HG03342 (cell line): ENCODE results near the gene FCRLA.
A peak's percentile ranks its signal among the peaks of the same experiment; 100 is the strongest.

Source experiments
- ATAC-seq: cut with Tn5 transposase; IDR thresholded peaks from one replicate; pipeline ENCODE4 v1.9.1; 2021; ENCODE audit warnings: mild to moderate bottlenecking, moderate library complexity; ENCODE audit not compliant: unreplicated experiment

Gene FCRLA

GRCh38 chr1:161731241-161731640 is 24.2 kb downstream of the FCRLA start:
- ATAC-seq = no peak

GRCh38 chr1:161731981-161732718 is 25.1 kb downstream of the FCRLA start:
- no peak for ATAC-seq

- ATAC-seq = no peak
These were observed 26.5 kb downstream of the FCRLA start for GRCh38 chr1:161733526-161733925.

- ATAC-seq = no peak
These were observed 28.8 kb downstream of the FCRLA start for GRCh38 chr1:161735837-161736236.

GRCh38 chr1:161736335-161736969 is 29.4 kb downstream of the FCRLA start:
- no peak for ATAC-seq

GRCh38 chr1:161737625-161738024 is 30.6 kb downstream of the FCRLA start:
- ATAC-seq = no peak

GRCh38 chr1:161738627-161739287 is 31.7 kb downstream of the FCRLA start:
- peak; percentile 51 for ATAC-seq

- no peak for ATAC-seq
These were observed 33.0 kb downstream of the FCRLA start for GRCh38 chr1:161739865-161740566.

- no peak for ATAC-seq
These were observed 33.9 kb downstream of the FCRLA start for GRCh38 chr1:161740921-161741320.

GRCh38 chr1:161743231-161743630 is 36.2 kb downstream of the FCRLA start:
- no peak for ATAC-seq

- ATAC-seq = no peak
These were observed 40.8 kb downstream of the FCRLA start for GRCh38 chr1:161747801-161748200.

- peak; percentile 95 for ATAC-seq
These were observed 42.7 kb downstream of the FCRLA start, which contains the start of gene DUSP12 for GRCh38 chr1:161749509-161750407. Gene DUSP12 (plus strand): TSS chr1:161749786. CDS start chr1:161749802, 16 bp downstream.

- ATAC-seq = no peak
These were observed 56.6 kb downstream of the FCRLA start for GRCh38 chr1:161763522-161764098.
